Activated B cell treated with CpG ODN at 0.5 μM for 24 hours (primary cell): ENCODE measurements around the gene USP32. TPM values are rescaled to one million over a fixed set of nuclear protein-coding genes. Genes with fewer than 3 reads are reported as not detected.
"Not testable (repeated sequence)": the region's sequence is repeated elsewhere in the genome, so short reads cannot be mapped to it uniquely, and the experiment has no call there.

ENCODE experiments used
- ATAC-seq: fragments of 200-7000 bp; cut with Tn5 transposase; one replicate; pipeline ENCODE4 v1.10.0; 2021; ENCODE audit warnings: low read depth, mild to moderate bottlenecking, moderate library complexity
- CTCF ChIA-PET: fragments of 350-600 bp; sonication (Branson Sonifier 250); formaldehyde crosslinking; loops from one replicate; lab custom pipeline; 2021; ENCODE audit warnings: antibody characterized with exemption; lab: Charles Lee
- POLR2A ChIA-PET: fragments of 350-600 bp; sonication (Branson Sonifier 250); formaldehyde crosslinking; loops from one replicate; lab custom pipeline; 2021; ENCODE audit warnings: antibody characterized with exemption; lab: Charles Lee
- DNase-seq: peaks from one replicate; pipeline ENCODE4 v3.0.0; 2022
- H3K27ac Mint-ChIP-seq: one replicate; pipeline ENCODE4 v1.8.0; 2020; ENCODE audit warnings: mixed read lengths
- H3K27me3 Mint-ChIP-seq: one replicate; pipeline ENCODE4 v1.8.0; 2021; ENCODE audit warnings: mixed read lengths
- H3K36me3 Mint-ChIP-seq: one replicate; pipeline ENCODE4 v1.8.0; 2021; ENCODE audit warnings: low read depth, mixed read lengths
- H3K4me1 Mint-ChIP-seq: one replicate; pipeline ENCODE4 v1.8.0; 2021; ENCODE audit warnings: mixed read lengths
- H3K4me3 Mint-ChIP-seq: one replicate; pipeline ENCODE4 v1.8.0; 2020; ENCODE audit warnings: mild to moderate bottlenecking, mixed read lengths
- H3K9me3 Mint-ChIP-seq: one replicate; pipeline ENCODE4 v1.8.0; 2020; ENCODE audit warnings: mixed read lengths
- CTCF ChIP-seq: fragments of 200-600 bp; IDR thresholded peaks from one replicate; pipeline ENCODE4 v1.8.0; 2022; ENCODE audit warnings: antibody characterized with exemption, mild to moderate bottlenecking
- intact Hi-C: fragments of 100-400 bp; cut with micrococcal nuclease; formaldehyde crosslinking; loops from one replicate; pipeline ENCODE4 v1.15.1; 2024
- total RNA-seq: library from RNA; stranded (reverse); gene quantifications from 2 replicates; pipeline ENCODE4 v1.2.3, GENCODE V29; 2022

USP32 gene
- total RNA-seq, 1 donor from 2014 or later: 59.2 TPM

- intact Hi-C loops: no loop called here
- no peak for TF ChIP-seq CTCF
Observed at GRCh38 chr17:60318830-60319229, 73.1 kb downstream of the USP32 start.

GRCh38 chr17:60318326-60318725 is 73.6 kb downstream of the USP32 start:
- POLR2A ChIA-PET: interaction anchor here (0.6 kb wide), 1 partner anchor 47 kb away, joined by 3 read pairs; no protein-coding TSS in a partner anchor
- CTCF ChIA-PET: no interaction called here
- H3K27ac Mint-ChIP-seq: no peak overlapping the region

More at GRCh38 chr17:60318830-60319229, 73.1 kb downstream of the USP32 start:
- DNase-seq (no peak), ATAC-seq (no peak)
- Mint-ChIP-seq H3K4me1 (peaks cover 30% of the 10 kb centered on the region), H3K4me3 (no peak overlapping the region), H3K36me3 (no peaks in the 10 kb centered on the region), H3K27me3 (no peaks in the 10 kb centered on the region), H3K9me3 (peaks cover 3% of the 10 kb centered on the region), H3K27ac (no peak overlapping the region)
- POLR2A ChIA-PET: interaction anchor here (0.6 kb wide), 1 partner anchor 47 kb away, joined by 3 read pairs; no protein-coding TSS in a partner anchor
- CTCF ChIA-PET: no interaction called here

GRCh38 chr17:60315650-60316049 is 76.3 kb downstream of the USP32 start:
- ATAC-seq (no peak), DNase-seq (no peak)
- intact Hi-C loops: no loop called here
- Mint-ChIP-seq H3K27me3 (no peaks in the 10 kb centered on the region), H3K27ac (no peak overlapping the region), H3K4me1 (peaks cover 24% of the 10 kb centered on the region), H3K4me3 (no peak overlapping the region), H3K9me3 (peaks cover 5% of the 10 kb centered on the region), H3K36me3 (peaks cover 2% of the 10 kb centered on the region)
- TF ChIP-seq CTCF: no peak
- ChIA-PET POLR2A (no interaction called here), CTCF (no interaction called here)

More at GRCh38 chr17:60318326-60318725, 73.6 kb downstream of the USP32 start:
- intact Hi-C loops: no loop called here
- Mint-ChIP-seq H3K36me3 (no peaks in the 10 kb centered on the region), H3K4me1 (peaks cover 32% of the 10 kb centered on the region), H3K4me3 (no peak overlapping the region), H3K9me3 (peaks cover 3% of the 10 kb centered on the region), H3K27me3 (no peaks in the 10 kb centered on the region)
- TF ChIP-seq CTCF: no peak
- DNase-seq (no peak), ATAC-seq (no peak)

- H3K27me3 Mint-ChIP-seq, intact Hi-C loops, H3K27ac Mint-ChIP-seq, H3K9me3 Mint-ChIP-seq, DNase-seq, H3K4me3 Mint-ChIP-seq, POLR2A ChIA-PET, CTCF ChIA-PET, H3K36me3 Mint-ChIP-seq: not testable (repeated sequence)
- peak; percentile 34 for ATAC-seq
- H3K4me1 Mint-ChIP-seq: peaks cover 22% of the 10 kb centered on the region
Observed at GRCh38 chr17:60314900-60315299, 77.0 kb downstream of the USP32 start.

- peak overlapping the region; percentile 5 for H3K27ac Mint-ChIP-seq
- no peaks in the 10 kb centered on the region for H3K27me3 Mint-ChIP-seq
- ATAC-seq: no peak
- H3K4me1 Mint-ChIP-seq: peaks cover 22% of the 10 kb centered on the region
- ChIA-PET POLR2A (interaction anchor here (0.6 kb wide), 1 partner anchor 261 kb away, joined by 6 read pairs; no protein-coding TSS in a partner anchor), CTCF (no interaction called here)
- DNase-seq: no peak
- H3K9me3 Mint-ChIP-seq: peaks cover 5% of the 10 kb centered on the region
- TF ChIP-seq CTCF: no peak
- H3K4me3 Mint-ChIP-seq: no peak overlapping the region
- H3K36me3 Mint-ChIP-seq: peaks cover 6% of the 10 kb centered on the region
- intact Hi-C loops: no loop called here
Observed at GRCh38 chr17:60314423-60314822, 77.5 kb downstream of the USP32 start.

GRCh38 chr17:60311936-60312335 is 80.0 kb downstream of the USP32 start:
- no peak overlapping the region for H3K27ac Mint-ChIP-seq
- ChIA-PET POLR2A (no interaction called here), CTCF (no interaction called here)
- H3K36me3 Mint-ChIP-seq: peaks cover 24% of the 10 kb centered on the region
- TF ChIP-seq CTCF: no peak
- ATAC-seq: no peak
- peaks cover 5% of the 10 kb centered on the region for H3K9me3 Mint-ChIP-seq
- intact Hi-C loops: no loop called here
- H3K4me1 Mint-ChIP-seq: peaks cover 24% of the 10 kb centered on the region
- no peaks in the 10 kb centered on the region for H3K27me3 Mint-ChIP-seq
- no peak overlapping the region for H3K4me3 Mint-ChIP-seq
- DNase-seq: no peak
